LNCAP (cell line): ENCODE measurements around the gene RABL3.

Experiments used
- CTCF ChIP-seq: fragments of 450-650 bp; IDR thresholded peaks from 2 replicates; pipeline ENCODE4 v1.5.1; 2017; ENCODE audit warnings: mild to moderate bottlenecking

Gene RABL3

DNA sequence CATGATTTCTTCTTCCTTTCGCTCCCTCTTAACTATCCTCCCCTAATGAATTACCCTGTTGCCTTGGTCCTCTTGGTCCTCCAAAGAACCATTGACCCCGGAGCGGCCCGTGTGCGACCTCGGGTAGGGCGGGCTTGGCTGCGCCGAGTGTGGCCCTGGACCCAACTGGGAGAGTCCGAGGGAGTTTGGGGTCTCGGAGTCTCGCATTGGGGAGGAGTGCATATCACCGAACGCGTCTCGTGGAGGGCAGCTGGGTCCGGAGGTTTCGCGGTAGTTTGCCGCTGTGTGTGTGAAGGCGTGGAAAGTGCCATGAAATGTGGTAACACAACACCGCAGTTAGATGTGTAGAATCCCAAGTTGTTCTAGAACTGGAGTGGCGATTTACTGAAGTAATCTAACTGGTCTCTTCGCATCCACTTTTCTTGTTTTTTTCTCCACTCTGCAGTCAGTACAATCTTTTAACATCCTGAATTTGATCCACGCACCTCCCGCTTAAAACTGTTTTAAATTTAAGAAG is 591 bp upstream of the RABL3 start:
- TF ChIP-seq CTCF, result no peak

- TF ChIP-seq CTCF, result no peak
These were observed 499 bp downstream of the RABL3 start for GRCh38 chr3:120741837-120742197.

DNA sequence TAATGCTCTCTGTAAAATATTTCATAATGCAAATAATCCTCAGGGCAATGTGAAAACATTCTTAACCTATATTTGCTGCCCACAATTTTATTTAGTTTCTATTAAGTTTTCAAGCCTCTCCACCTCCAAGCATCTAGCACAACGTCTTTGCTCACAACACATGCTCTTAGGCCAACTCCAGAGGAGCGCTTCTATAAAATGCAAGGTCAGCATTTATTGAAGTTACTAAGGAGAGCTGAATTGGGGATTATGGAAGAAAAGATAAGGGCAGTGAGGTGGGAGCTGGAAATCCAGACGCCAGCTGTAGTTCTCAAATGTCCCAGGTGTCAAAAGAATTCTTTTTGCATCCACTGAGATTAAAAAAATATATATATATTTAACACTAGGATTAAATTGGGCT is 996 bp downstream of the RABL3 start:
- no peak for TF ChIP-seq CTCF

GRCh38 chr3:120730576-120731542 is 11.5 kb downstream of the RABL3 start:
- no peak for TF ChIP-seq CTCF

- no peak for TF ChIP-seq CTCF
These were observed 15.5 kb downstream of the RABL3 start for GRCh38 chr3:120726791-120727190.

- TF ChIP-seq CTCF, result no peak
These were observed 29.1 kb downstream of the RABL3 start for GRCh38 chr3:120713262-120713661.

GRCh38 chr3:120710369-120710768 is 31.9 kb downstream of the RABL3 start:
- no peak for TF ChIP-seq CTCF
